CD4-positive, alpha-beta memory T cell (primary cell): ENCODE results near the gene IL1R2. TPM values are rescaled to one million over a fixed set of nuclear protein-coding genes. Genes with fewer than 3 reads are reported as not detected.

ENCODE experiments used
- CTCF ChIA-PET: fragments of 350-600 bp; sonication (Branson Sonifier 250); formaldehyde crosslinking; loops from one replicate; lab custom pipeline; 2021; ENCODE audit warnings: inconsistent platforms; ENCODE audit not compliant: partially characterized antibody; lab: Charles Lee
- POLR2A ChIA-PET: fragments of 350-600 bp; sonication (Branson Sonifier 250); formaldehyde crosslinking; loops from one replicate; lab custom pipeline; 2021; ENCODE audit not compliant: partially characterized antibody; lab: Charles Lee
- DNase-seq, 5 donors: peaks; one replicate each; pipeline versions ENCODE4 v3.0.0 to v3.0.0-alpha.2; 2020 to 2022; ENCODE audit warnings: mixed read lengths in 1 of 5
- H3K27ac ChIP-seq: one replicate; pipeline ENCODE4 v1.7.0; 2013; ENCODE audit warnings: low read depth, low read length
- H3K27me3 ChIP-seq: 2 replicates; pipeline ENCODE4 v1.7.0; 2013; ENCODE audit warnings: mild to moderate bottlenecking, low read length, moderate library complexity; ENCODE audit not compliant: insufficient read depth
- H3K36me3 ChIP-seq: 2 replicates; pipeline ENCODE4 v1.7.0; 2013; ENCODE audit warnings: mild to moderate bottlenecking, low read length, moderate library complexity; ENCODE audit not compliant: insufficient read depth
- H3K4me1 ChIP-seq: 2 replicates; pipeline ENCODE4 v1.7.0; 2013; ENCODE audit warnings: mild to moderate bottlenecking, low read length, moderate library complexity; ENCODE audit not compliant: insufficient read depth
- H3K4me3 ChIP-seq, 2 donors: one replicate each; pipeline ENCODE4 v1.7.0; 2013; ENCODE audit warnings: low read length in 2 of 2, mild to moderate bottlenecking in 1 of 2
- H3K9me3 ChIP-seq, 2 donors: one replicate each; pipeline ENCODE4 v1.7.0; 2013; ENCODE audit warnings: low read length in 2 of 2, control low read depth in 1 of 2; ENCODE audit not compliant: control insufficient read depth in 1 of 2
- H3K27ac Mint-ChIP-seq, 7 donors: one replicate each; pipeline ENCODE4 v1.8.0; 2020 to 2021; ENCODE audit warnings: mixed read lengths in 7 of 7, mild to moderate bottlenecking in 6 of 7, inconsistent platforms in 3 of 7, moderate library complexity in 3 of 7
- H3K27me3 Mint-ChIP-seq, 2 donors: one replicate each; pipeline ENCODE4 v1.8.0; 2020 to 2021; ENCODE audit warnings: mixed read lengths in 2 of 2
- H3K36me3 Mint-ChIP-seq, 2 donors: one replicate each; pipeline ENCODE4 v1.8.0; 2020 to 2021; ENCODE audit warnings: mixed read lengths in 2 of 2, inconsistent platforms in 1 of 2, mild to moderate bottlenecking in 1 of 2
- H3K4me1 Mint-ChIP-seq, 4 donors: one replicate each; pipeline ENCODE4 v1.8.0; 2020 to 2021; ENCODE audit warnings: mixed read lengths in 4 of 4, mild to moderate bottlenecking in 1 of 4
- H3K4me3 Mint-ChIP-seq, 8 donors: one replicate each; pipeline ENCODE4 v1.8.0; 2020 to 2021; ENCODE audit warnings: mixed read lengths in 8 of 8, mild to moderate bottlenecking in 7 of 8, moderate library complexity in 6 of 8, inconsistent platforms in 3 of 8
- H3K9me3 Mint-ChIP-seq, 8 donors: one replicate each; pipeline ENCODE4 v1.8.0; 2020 to 2021; ENCODE audit warnings: mixed read lengths in 8 of 8, mild to moderate bottlenecking in 5 of 8, inconsistent platforms in 3 of 8, moderate library complexity in 1 of 8
- intact Hi-C: fragments of 100-400 bp; cut with micrococcal nuclease; formaldehyde crosslinking; loops from one replicate; pipeline ENCODE4 v1.15.1; 2023
- polyA plus RNA-seq, 2 donors: library from polyadenylated mRNA; unstranded; fragments of 300-500 nt; fragmentation: Illumina TruSeq; gene quantifications; one replicate each; pipeline ENCODE4 v1.2.3, GENCODE V29; 2021
- total RNA-seq, 2 experiments: library from RNA; stranded (reverse); gene quantifications; one replicate each; pipeline ENCODE4 v1.2.3, GENCODE V29; 2021

The IL1R2 gene
- total and polyA plus RNA-seq, 4 experiments from 2014 or later: 0.61 to 2.1 TPM; not detected in 2

DNA sequence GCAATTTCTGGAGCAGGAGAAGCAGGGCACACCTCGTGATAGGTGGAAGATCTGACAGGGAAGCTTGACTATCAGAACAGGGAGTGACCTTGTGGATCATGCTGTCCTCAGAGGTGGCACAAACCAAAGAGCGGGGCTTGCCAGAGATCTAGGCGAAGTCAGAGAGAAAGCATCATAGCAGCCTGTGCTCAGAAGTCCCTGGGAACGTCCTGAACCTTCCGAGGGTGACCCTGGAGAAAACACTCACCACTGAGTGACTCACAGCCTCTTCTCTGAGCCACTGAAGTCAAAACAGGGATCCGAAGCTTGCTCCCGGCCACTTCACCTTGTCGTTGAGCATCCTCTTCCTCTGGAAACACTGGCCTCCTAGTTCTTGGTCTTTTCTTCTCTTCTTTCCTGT lies 56.7 kb downstream of the IL1R2 start:
- no peaks in the 10 kb centered on the region for H3K9me3 ChIP-seq
- H3K27me3 ChIP-seq: peaks cover 4% of the 10 kb centered on the region
- DNase-seq: no peak
- H3K27me3 Mint-ChIP-seq: peaks cover 12 to 14% of the 10 kb centered on the region in 2 donors
- ChIA-PET CTCF (no interaction called here), POLR2A (no interaction called here)
- no peaks in the 10 kb centered on the region for H3K9me3 Mint-ChIP-seq
- no peak overlapping the region for H3K27ac ChIP-seq
- H3K36me3 Mint-ChIP-seq: no peaks in the 10 kb centered on the region
- no peak overlapping the region for H3K27ac Mint-ChIP-seq
- intact Hi-C loops: no loop called here
- no peaks in the 10 kb centered on the region for H3K36me3 ChIP-seq
- H3K4me3 ChIP-seq: no peak overlapping the region
- H3K4me3 Mint-ChIP-seq: no peak overlapping the region
- H3K4me1 ChIP-seq: no peaks in the 10 kb centered on the region
- H3K4me1 Mint-ChIP-seq: peaks cover 0 to 5% (median 1%) of the 10 kb centered on the region in 4 donors

GRCh38 chr2:102049756-102050443 lies 58.1 kb downstream of the IL1R2 start:
- H3K27me3 Mint-ChIP-seq: peaks cover 6 to 8% of the 10 kb centered on the region in 2 donors
- no peaks in the 10 kb centered on the region for H3K9me3 ChIP-seq
- no peak overlapping the region for H3K4me3 Mint-ChIP-seq
- no peak overlapping the region for H3K27ac ChIP-seq
- H3K36me3 Mint-ChIP-seq: no peaks in the 10 kb centered on the region
- H3K9me3 Mint-ChIP-seq: no peaks in the 10 kb centered on the region
- POLR2A ChIA-PET: no interaction called here
- H3K4me1 ChIP-seq: no peaks in the 10 kb centered on the region
- H3K4me1 Mint-ChIP-seq: peaks cover 0 to 5% (median 1%) of the 10 kb centered on the region in 4 donors
- H3K27me3 ChIP-seq: no peaks in the 10 kb centered on the region
- intact Hi-C loops: no loop called here
- CTCF ChIA-PET: interaction anchor here (1.6 kb wide), 1 partner anchor 190 kb away, joined by 5 read pairs; no protein-coding TSS in a partner anchor
- no peaks in the 10 kb centered on the region for H3K36me3 ChIP-seq
- peak overlapping the region in 2 of 7 donors; percentile 33 to 61 for H3K27ac Mint-ChIP-seq
- no peak for DNase-seq
- H3K4me3 ChIP-seq: no peak overlapping the region

- no peaks in the 10 kb centered on the region for H3K9me3 Mint-ChIP-seq
- Histone ChIP-seq H3K27me3 (no peaks in the 10 kb centered on the region), H3K4me3 (no peak overlapping the region), H3K27ac (no peak overlapping the region), H3K9me3 (no peaks in the 10 kb centered on the region), H3K36me3 (no peaks in the 10 kb centered on the region), H3K4me1 (no peaks in the 10 kb centered on the region)
- intact Hi-C loops: no loop called here
- H3K27me3 Mint-ChIP-seq: peaks cover 6 to 8% of the 10 kb centered on the region in 2 donors
- ChIA-PET CTCF (interaction anchor here (1.6 kb wide), 1 partner anchor 189 kb away, joined by 5 read pairs; no protein-coding TSS in a partner anchor), POLR2A (no interaction called here)
- H3K27ac Mint-ChIP-seq: no peak overlapping the region
- H3K4me1 Mint-ChIP-seq: peaks cover 0 to 7% (median 3%) of the 10 kb centered on the region in 4 donors
- DNase-seq: no peak
- no peaks in the 10 kb centered on the region for H3K36me3 Mint-ChIP-seq
- peak overlapping the region in 1 of 8 donors; percentile 7 for H3K4me3 Mint-ChIP-seq
Measured at GRCh38 chr2:102050854-102051391, 59.2 kb downstream of the IL1R2 start.

- CTCF ChIA-PET: interaction anchor here (1.6 kb wide), 1 partner anchor 189 kb away, joined by 5 read pairs; no protein-coding TSS in a partner anchor
Measured at GRCh38 chr2:102051692-102052277, 60.0 kb downstream of the IL1R2 start.

DNA sequence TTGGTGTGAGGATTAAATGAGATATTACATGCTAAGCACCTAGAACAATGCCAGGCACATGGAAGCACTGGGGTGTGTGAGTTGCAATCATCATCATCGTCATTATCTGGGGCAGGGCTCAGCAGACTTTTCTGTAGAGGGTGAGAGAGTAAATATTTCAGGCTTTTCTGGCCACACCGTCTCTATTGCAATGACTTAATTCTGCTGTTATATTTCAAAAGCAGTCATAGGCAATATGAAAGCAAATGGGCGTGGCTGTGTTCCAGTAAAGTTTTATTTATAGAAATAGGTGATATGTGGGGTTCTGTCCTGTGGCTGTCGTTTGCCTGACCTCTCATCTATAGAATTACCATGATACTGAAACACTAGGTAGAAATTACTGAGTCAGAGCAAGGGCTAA lies 60.6 kb downstream of the IL1R2 start:
- intact Hi-C loops: no loop called here
- peaks cover 0 to 7% (median 3%) of the 10 kb centered on the region in 4 donors for H3K4me1 Mint-ChIP-seq
- no peak for DNase-seq

More at GRCh38 chr2:102051692-102052277, 60.0 kb downstream of the IL1R2 start:
- H3K4me3 ChIP-seq: no peak overlapping the region
- DNase-seq: no peak
- Mint-ChIP-seq H3K4me3 (no peak overlapping the region), H3K27me3 (peaks cover 4 to 7% of the 10 kb centered on the region in 2 donors), H3K36me3 (no peaks in the 10 kb centered on the region), H3K27ac (no peak overlapping the region), H3K4me1 (peaks cover 0 to 7% (median 3%) of the 10 kb centered on the region in 4 donors), H3K9me3 (no peaks in the 10 kb centered on the region)
- no peaks in the 10 kb centered on the region for H3K36me3 ChIP-seq
- intact Hi-C loops: no loop called here
- H3K4me1 ChIP-seq: no peaks in the 10 kb centered on the region
- no peak overlapping the region for H3K27ac ChIP-seq
- H3K27me3 ChIP-seq: no peaks in the 10 kb centered on the region
- no peaks in the 10 kb centered on the region for H3K9me3 ChIP-seq
- POLR2A ChIA-PET: no interaction called here

GRCh38 chr2:102053096-102053495 lies 61.3 kb downstream of the IL1R2 start:
- Histone ChIP-seq H3K4me1 (no peaks in the 10 kb centered on the region), H3K9me3 (no peaks in the 10 kb centered on the region), H3K4me3 (no peak overlapping the region), H3K36me3 (no peaks in the 10 kb centered on the region), H3K27me3 (no peaks in the 10 kb centered on the region), H3K27ac (no peak overlapping the region)
- Mint-ChIP-seq H3K9me3 (no peaks in the 10 kb centered on the region), H3K36me3 (no peaks in the 10 kb centered on the region), H3K27me3 (no peaks in the 10 kb centered on the region), H3K4me1 (peaks cover 0 to 7% (median 3%) of the 10 kb centered on the region in 4 donors), H3K27ac (peak overlapping the region in 3 of 7 donors; percentile 27 to 72 (median 43)), H3K4me3 (no peak overlapping the region)
- intact Hi-C loops: no loop called here
- DNase-seq: no peak
- ChIA-PET POLR2A (no interaction called here), CTCF (interaction anchor here (1.4 kb wide), 1 partner anchor 20 kb away, joined by 3 read pairs; no protein-coding TSS in a partner anchor)

More for the DNA sequence above, 60.6 kb downstream of the IL1R2 start:
- no peak overlapping the region for H3K4me3 ChIP-seq
- Mint-ChIP-seq H3K27me3 (peaks cover 3% of the 10 kb centered on the region in 2 donors), H3K4me3 (no peak overlapping the region), H3K9me3 (no peaks in the 10 kb centered on the region), H3K36me3 (no peaks in the 10 kb centered on the region), H3K27ac (no peak overlapping the region)
- H3K36me3 ChIP-seq: no peaks in the 10 kb centered on the region
- H3K27ac ChIP-seq: no peak overlapping the region
- ChIA-PET CTCF (no interaction called here), POLR2A (no interaction called here)
- H3K9me3 ChIP-seq: no peaks in the 10 kb centered on the region
- H3K27me3 ChIP-seq: no peaks in the 10 kb centered on the region
- H3K4me1 ChIP-seq: no peaks in the 10 kb centered on the region

DNA sequence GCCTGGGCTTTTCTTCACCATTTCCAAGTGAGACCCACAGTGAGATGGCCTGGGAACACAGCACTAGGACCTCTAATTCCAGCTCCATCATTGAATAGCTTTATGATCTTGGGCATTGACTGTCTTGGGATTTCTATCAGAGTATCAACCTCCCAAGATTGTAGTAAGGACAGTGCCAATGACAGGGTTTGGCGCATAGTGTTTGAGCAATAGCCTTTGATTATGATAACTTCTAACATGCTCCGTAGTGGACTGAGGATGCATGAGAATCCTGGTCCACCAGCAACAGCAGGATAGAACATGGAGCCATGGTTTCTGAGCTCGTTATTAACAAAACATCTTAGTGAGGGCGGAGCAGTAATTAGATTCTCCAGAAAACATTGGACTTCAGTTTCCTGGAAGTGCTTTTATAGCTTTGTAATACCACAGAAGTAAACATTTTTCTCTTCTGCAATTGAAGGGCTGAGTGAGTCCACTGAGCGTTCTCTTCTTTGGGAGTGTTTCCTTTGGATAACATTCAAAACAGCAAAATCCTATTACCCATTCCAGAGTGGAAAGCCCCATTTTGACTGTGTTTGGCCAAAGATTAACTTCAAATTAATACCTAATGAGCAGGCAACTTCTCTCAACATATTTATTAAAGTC lies 63.7 kb downstream of the IL1R2 start:
- intact Hi-C loops: no loop called here
- H3K4me3 Mint-ChIP-seq: no peak overlapping the region
- ChIA-PET POLR2A (no interaction called here), CTCF (interaction anchor here (1.3 to 2.3 kb wide), 3 partner anchors 35 to 185 kb away, joined by 3 to 6 read pairs (median 5); no protein-coding TSS in a partner anchor)
- H3K4me1 Mint-ChIP-seq: peaks cover 0 to 4% (median 1%) of the 10 kb centered on the region in 4 donors
- Histone ChIP-seq H3K9me3 (no peaks in the 10 kb centered on the region), H3K4me3 (no peak overlapping the region), H3K27ac (no peak overlapping the region), H3K4me1 (no peaks in the 10 kb centered on the region), H3K27me3 (no peaks in the 10 kb centered on the region), H3K36me3 (no peaks in the 10 kb centered on the region)
- H3K27ac Mint-ChIP-seq: peak overlapping the region in 1 of 7 donors; percentile 13
- H3K27me3 Mint-ChIP-seq: no peaks in the 10 kb centered on the region
- H3K9me3 Mint-ChIP-seq: no peaks in the 10 kb centered on the region
- DNase-seq: no peak
- H3K36me3 Mint-ChIP-seq: no peaks in the 10 kb centered on the region
